Right hindlimb (tissue), 1 donor: ENCODE results near the gene NTM.

Source experiments
- DNase-seq: peaks from one replicate; pipeline ENCODE4 v3.0.0-alpha.2; 2018

Gene NTM

DNA sequence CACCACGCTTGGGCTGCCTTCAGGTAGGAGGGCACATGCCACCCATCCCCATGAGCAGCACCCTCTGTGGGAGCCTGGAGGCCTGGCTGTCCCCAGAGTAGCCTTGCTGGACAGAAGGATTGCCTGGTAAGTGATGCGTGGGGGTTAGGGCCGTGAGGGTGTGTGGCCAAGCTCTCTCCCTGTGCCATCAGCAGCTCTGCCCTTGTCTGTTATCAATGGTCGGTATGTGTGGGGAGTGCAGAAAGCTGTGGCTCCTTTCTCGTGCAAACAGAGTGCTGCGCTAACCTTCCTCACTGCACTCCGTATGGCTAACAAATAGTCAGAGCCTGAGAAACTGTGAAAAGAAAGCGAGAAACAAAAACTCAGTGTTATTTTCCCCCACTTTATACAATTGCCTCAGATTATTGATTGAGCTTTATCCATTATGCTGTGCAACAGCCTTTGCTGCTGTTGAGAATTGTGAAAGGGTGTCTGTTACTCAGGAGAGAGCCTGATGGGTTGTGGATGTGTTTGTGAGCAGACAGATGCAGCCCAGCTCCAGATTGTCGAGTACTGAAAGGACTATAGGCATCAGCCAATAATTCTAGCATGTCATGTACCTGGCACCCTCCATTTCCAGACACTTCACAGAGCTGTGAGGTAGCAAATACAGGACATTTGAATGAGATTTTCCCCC lies 432.2 kb downstream of the NTM start:
- no peak for DNase-seq

- DNase-seq: no peak
These were observed 437.5 kb downstream of the NTM start for GRCh38 chr11:131807876-131808275.

DNA sequence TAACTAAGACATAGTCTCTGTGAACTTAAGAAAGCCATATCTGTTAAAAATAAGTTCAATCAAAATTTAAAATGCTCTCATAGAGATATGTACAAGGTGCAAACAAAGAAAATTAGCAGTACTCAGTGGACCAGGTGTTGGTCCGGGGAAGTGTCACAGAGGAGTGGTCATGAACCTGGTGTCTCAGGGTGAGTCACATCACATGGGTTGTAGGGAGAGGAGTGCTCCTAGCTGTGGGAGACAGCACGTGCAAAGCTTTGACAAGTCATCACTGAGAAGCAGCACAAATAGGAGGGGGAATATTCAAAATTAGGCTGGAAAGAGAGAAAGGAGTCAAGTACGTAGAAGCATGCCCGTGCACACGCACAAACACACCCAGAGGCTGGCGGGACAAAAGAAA lies 438.1 kb downstream of the NTM start:
- no peak for DNase-seq

GRCh38 chr11:131809203-131809918 lies 438.9 kb downstream of the NTM start:
- no peak for DNase-seq

- no peak for DNase-seq
These were observed 440.1 kb downstream of the NTM start for GRCh38 chr11:131810541-131810940.

- DNase-seq: no peak
These were observed 441.0 kb downstream of the NTM start for GRCh38 chr11:131811383-131811782.

DNA sequence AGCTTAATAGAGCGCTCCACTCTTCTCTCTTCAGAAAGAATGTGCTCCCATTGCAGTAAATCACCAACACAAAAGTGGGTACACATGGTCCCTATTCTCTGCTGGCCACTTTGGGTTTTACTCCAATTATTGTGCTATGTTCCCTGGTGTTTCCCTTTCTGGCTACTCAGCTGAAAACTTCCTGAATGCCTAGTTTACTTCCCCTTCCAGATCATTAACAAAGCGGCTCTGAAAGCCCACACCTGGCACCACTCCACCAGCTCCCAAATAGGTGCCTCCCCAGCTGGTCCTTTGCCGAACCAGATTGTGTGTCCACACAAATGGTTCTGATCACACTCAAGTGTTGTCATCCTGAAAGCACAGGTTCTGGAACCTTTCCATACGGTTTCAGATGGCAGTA lies 443.7 kb downstream of the NTM start:
- no peak for DNase-seq

DNA sequence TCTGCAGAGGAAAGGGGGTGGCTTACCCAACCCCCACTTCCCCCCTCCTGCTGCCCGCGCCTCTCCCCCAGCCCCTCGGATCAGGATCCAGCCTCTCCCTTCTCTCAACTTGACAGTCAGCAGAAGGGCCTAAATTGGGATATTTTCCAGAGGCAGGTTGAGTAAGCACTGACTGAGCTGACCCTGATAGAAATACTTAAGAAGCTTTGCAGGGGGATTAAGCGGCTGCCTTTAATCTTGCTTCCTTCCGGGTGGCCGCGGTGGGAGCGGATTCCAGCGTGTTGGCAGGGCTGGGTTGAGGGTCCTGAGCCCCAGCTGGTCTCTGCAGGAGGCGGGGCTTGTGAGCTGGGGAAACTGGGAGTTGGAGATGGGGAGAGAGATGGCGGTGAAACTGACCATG lies 445.2 kb downstream of the NTM start:
- DNase-seq: no peak

DNA sequence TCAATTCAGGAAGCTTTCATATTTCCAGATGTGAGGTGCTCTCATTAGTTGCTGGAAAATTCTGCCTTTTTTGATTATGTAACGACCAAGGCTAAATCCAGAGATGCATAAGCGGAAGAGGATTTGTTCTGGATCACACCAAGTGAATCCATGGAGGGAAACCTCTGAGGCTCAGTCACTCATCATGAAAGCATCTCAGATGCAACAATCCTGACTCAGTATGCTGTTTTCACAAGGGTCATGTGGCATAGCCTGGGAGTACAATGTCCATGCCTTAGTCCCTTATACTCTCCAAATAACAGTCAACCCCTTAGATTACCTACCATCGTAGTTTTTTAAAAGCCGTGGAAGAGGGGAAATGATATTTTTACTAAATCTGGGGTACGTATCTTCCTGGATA lies 445.6 kb downstream of the NTM start:
- no peak for DNase-seq

DNA sequence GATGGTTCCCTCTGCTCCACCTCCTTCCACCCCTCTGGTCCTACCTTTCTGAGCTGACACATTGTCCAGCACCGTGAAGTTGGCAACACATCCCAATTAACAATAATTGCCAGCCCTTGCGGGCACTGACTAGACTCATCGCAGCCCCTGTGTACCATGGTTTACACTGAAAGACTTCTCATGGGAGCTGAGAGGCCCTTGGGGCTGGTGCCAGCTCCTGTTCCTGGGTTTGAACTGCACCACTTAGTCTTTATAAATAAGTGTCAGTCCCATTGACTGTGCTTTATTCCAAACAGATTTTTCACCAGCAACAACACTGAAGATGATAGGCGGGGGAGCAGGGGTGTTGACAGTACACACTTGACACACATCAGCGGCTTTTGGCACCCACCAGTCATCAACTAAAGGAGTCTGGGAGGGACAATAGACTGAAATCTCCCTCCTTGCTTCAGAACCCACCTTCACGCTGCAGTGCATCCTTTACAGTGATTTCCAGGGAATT lies 447.3 kb downstream of the NTM start:
- no peak for DNase-seq

DNA sequence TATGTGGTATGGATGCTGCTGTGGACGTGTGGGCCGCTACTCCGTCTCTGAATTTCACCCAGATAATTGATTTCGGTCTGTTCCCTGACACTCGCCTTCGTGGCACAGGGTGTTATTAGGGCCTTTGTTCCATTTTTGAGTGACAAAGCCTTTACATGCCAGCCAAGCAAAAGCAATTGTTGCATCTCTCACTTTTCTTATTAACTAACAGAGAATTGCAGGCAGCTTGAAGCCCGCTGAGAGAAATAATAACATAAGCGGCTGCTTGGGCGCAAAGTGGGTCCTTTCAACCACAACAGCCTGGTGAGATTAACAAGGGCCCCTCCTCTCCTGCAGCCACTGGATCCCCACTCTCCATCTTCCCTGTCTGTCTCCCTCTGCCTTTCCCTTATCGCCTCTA lies 449.4 kb downstream of the NTM start:
- no peak for DNase-seq

- DNase-seq: no peak
These were observed 452.1 kb downstream of the NTM start for GRCh38 chr11:131822506-131822905.

DNA sequence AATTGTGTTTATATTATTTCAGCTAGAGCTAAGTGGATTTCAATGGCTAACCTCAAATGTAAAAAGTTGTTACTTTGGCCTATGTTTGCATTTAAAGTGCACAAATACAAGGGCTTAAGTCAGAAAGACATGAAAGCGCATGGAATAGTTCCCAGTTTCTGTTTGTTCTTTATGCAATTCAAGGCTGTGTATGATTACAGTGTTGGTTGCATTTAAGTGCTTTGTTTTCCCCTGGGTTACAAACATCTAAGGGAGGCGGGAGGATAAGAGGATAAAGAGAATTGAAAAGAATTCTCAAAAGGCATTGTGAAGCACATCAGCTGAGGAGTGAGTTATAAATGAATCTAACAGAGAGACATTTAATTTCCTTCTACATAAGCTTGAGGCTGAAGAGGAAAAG lies 453.4 kb downstream of the NTM start:
- DNase-seq: no peak

GRCh38 chr11:131824771-131825170 lies 454.4 kb downstream of the NTM start:
- DNase-seq: no peak

DNA sequence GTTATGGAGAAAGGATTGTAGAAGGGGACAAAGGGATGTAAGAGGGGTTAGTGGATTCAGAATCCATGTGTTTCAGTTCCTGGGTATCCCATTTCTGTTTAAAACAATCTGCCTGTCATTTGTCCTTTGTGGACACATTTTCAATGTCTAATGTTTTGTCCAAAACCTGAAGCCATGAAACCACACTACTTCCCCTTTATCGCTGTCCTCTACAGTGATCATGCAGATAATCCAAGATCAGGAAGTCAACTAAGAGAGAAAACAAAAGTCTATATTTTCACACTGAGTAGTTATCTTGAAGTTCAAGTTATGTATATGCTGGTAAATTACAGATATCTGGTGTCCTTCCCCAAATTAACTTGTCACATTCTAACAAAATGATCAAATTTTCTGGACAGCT lies 457.0 kb downstream of the NTM start:
- DNase-seq: no peak

GRCh38 chr11:131829725-131830124 lies 459.3 kb downstream of the NTM start:
- DNase-seq: no peak

DNA sequence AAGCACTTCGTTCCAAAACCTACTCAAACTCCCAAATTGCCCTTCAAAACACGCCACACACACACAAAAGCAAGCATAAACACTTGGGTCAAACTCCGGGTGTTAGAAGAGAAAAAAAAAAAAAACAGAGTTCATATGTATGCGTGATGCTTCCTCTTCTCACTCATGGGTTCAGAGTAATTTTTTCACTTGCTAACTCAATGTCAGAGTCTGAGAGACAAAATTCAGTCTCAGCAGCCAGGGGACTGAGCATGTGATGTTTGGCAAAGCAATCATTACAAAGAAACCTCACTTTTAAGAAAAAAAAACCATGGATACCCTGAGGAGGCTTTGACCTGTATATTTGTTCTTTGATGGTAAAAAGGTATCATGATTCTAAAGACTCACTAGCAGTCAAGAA lies 461.7 kb downstream of the NTM start:
- DNase-seq: no peak

DNA sequence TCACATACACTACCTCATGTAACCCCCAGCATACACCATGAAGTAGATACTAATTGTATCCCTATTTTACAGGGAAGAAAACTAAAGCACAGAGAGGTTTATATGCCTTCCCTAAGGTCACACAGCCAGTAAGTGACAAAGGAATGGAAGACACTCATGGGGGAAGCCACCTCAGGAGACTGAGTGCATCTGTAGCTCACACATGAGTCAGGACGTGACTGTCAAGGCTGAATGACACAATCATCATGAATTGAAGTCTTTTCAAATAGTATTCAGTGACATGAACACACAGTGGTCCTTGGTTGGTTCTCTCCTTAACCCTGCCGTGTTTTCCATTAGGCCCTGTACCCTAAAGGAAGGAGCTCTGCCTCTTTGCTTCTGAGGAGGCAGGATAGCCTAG lies 463.0 kb downstream of the NTM start:
- DNase-seq: no peak

DNA sequence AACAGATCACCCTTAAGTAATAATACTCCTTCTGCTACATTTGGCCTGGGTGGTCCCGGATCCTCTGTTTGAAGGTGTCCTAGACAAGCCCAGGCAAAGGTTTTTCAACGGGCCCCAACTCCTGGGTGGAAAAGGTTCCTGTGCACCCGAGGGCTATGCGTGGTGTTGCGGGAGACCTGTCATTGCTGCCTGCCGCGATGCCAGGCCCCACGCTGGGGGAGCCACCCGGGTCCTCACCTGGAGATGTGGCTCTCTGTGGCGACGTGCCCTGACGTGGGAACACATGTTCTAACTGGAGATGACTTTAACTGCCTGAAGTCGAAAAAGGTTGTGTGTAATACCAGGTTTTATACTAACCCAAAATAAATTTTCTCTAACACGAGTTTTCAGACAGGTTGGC lies 467.1 kb downstream of the NTM start:
- no peak for DNase-seq

DNA sequence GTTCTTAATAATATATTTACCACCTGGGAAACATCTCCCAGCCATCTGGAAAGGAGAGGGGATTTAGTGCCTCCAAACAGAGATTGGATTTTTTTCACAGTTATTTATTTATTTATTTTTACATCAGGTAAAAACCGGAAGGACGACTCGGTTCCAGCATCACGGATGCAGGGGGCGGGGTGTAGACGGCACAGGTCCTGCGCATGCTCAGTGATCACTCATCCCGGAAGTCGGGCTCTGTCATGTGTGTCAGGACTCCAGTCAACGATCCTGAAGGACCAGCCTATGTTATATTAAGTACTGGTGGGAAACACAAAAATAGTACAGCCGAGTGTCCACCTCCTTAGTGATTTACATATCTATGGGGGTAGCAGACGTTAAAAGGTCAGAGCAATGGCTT lies 467.6 kb downstream of the NTM start:
- no peak for DNase-seq

DNA sequence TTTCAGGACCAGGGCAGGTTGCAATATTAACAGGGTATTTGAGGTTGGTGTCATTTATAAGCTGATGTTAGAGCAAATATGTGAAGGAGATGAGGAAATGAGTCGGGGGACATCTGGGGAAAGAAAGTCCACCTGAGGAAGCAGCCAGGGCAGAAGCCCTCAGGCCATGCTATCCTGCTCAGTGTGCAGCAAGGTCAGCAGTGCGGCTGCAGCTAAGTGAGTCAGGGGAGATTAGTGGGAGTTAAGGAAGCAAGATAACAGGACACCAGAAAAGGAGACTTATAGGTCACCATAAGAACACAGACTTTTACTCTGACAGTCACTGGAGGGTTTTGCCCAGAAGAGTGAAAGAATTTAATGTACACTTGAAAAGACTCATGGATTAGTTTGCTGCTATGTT lies 468.9 kb downstream of the NTM start:
- no peak for DNase-seq

DNA sequence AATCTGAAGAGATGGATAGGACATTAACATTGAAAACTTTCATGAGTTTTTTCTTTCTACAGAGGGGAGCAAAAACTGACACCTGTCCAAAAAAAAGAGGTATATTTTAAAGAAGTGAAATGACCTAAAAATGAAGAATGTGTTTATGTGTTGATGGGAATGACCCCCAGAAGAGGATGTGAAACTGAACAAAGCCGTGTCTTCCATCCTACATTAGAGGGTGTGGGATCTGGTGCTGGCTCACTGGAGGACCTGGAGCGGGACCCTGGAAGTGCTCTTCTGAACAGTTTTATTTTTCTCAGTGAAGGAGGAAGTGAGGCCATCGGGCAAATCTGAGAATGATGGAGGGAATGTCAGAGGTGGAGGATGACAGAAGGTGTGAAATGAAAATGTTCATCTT lies 470.1 kb downstream of the NTM start:
- no peak for DNase-seq

- no peak for DNase-seq
These were observed 470.6 kb downstream of the NTM start for GRCh38 chr11:131841028-131841427.

GRCh38 chr11:131841925-131842635 lies 471.7 kb downstream of the NTM start:
- no peak for DNase-seq
